NCI-H524 treated with DMSO at 0.1 percent for 48 hours (cell line): ENCODE results near the gene PTDSS2.
"Not testable (repeated sequence)": the region's sequence is repeated elsewhere in the genome, so short reads cannot be mapped to it uniquely, and the experiment has no call there.

ENCODE experiments used
- DNase-seq: peaks from one replicate; lab custom pipeline; 2025; lab: John Stamatoyannopoulos, UW

PTDSS2 gene

DNA sequence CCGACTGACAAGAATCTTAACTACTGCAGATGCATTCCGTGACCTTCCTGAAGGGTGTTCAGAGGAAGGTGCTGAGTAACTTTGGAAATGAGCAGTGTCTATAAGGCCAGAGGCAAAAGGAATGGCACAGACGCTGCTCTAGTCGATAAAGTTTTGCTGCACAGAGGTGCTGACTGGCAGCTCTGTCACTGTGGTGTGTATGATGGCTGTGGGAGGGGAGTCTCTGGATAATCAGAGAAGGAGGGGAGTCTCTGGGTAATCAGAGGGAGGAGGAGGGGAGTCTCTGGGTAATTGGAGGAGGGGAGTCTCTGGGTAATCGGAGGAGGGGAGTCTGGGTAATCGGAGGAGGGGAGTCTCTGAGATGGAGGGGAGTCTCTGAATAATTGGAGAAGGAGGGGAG lies 18.4 kb downstream of the PTDSS2 start:
- DNase-seq: no peak

DNA sequence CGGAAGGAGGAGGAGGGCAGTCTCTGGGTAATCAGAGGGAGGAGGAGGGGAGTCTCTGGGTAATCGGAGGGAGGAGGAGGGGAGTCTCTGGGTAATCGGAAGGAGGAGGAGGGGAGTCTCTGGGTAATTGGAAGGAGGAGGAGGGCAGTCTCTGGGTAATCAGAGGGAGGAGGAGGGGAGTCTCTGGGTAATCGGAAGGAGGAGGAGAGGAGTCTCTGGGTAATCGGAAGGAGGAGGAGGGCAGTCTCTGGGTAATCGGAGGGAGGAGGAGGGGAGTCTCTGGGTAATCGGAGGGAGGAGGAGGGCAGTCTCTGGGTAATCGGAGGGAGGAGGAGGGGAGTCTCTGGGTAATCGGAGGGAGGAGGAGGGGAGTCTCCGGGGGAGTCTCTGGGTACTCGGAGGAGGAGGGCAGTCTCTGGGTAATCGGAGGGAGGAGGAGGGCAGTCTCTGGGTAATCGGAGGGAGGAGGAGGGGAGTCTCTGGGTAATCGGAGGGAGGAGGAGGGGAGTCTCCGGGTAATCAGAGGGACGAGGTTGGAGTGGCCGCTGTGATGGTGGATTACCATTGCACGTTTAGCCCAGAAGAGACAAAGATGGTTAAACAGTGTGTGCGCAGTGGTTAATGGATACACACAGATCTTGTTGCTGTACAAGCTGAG lies 19.1 kb downstream of the PTDSS2 start:
- DNase-seq: not testable (repeated sequence)

DNA sequence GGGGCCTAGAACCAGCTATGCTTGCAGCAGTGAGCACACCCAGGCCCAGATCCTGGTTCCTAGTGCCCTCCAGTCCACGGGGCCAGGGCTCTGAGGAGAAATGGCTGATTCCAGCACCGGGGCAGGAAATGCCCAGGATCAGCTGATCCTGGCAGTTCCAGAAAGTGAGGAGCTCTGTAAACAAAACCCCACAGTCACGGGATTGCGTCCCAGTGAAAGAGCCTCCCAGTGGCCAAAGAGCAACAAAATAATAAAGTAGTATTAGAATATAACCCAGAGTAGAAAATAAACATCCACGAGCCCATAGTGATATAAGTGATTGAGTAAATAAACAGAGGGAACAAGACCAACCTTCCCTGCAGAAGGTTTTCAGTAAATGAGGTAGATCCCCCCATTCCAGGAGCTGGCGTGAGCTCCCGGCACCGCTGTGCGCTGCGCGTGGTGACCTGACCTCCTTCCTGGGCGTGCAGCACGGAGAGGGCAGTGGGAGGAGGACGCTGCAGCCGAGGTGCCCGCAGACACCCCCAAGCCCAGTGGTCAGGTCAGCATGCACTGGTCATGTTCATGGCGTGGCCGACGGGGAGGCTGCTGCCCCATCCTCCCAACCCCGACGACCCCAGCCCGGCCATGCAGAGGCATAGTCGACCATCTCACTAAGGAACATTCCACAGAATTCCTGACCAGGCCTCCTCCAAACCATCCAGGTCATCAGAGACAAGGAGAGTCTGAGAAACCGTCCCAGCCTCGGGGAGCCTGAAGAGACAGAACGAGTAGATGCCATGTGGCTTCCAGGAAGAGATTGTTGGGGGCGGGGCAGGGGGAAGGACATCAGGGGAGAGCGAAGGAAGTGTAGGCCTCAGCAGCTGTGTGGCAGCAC lies 19.8 kb downstream of the PTDSS2 start:
- DNase-seq: no peak

DNA sequence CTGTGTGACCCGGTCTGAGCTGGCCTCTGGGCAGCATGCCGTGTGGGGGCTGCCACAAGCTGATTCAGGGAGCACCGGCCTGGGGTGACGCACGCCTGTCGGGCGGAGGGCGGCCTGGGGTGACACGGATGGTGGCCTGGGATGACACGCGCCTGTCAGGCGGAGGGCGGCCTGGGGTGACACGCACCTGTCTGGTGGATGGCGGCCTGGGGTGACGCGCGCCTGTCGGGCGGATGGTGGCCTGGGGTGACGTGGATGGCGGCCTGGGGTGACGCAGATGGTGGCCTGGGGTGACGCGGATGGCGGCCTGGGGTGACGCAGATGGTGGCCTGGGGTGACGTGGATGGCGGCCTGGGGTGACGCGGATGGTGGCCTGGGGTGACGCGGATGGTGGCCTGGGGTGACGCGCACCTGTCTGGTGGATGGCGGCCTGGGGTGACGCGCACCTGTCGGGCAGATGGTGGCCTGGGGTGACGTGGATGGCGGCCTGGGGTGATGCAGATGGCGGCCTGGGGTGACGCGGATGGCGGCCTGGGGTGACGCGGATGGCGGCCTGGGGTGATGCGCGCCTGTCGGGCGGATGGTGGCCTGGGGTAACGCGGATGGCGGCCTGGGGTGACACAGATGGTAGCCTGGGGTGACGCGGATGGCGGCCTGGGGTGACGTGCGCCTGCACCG lies 21.5 kb downstream of the PTDSS2 start:
- no peak for DNase-seq

DNA sequence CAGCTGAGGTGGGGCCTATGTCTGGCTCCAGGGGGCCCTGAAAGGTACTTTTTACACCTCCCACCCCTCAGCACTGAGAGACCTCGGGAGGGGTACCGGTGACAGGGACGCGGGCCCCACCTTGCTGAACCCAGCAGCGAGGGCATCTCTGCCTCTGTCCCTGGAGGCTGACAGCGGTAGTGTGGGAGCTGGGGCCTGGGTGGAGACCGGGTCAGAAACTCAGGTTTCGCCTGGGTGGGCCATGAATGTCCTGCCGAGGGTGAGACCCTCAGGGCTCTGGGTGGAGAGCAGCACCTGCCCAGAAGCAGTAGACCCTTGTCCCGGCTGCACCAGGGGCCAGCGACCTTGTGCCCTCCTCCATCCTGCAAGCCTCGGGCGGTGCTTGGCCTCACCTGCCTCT lies 22.2 kb downstream of the PTDSS2 start:
- DNase-seq: no peak

DNA sequence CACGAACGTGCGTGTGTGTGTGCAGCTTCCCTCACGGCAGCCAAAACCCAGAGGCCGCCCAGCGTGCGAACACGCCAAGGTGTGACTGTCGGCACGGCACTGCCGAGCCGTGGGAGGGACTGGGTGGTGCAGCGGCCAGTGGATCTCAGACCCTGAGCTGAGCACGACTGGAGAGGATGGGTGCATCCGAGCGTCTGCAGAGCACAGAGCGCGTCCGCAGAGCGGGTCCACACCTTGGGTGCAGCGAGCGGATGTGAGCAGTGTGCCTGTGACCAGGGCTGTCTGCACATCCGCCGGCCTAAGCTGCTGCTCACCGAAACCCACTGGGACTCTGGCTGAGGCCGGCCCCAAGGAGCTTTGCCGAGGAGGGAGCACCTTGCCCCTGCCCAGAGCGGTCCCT lies 22.7 kb downstream of the PTDSS2 start:
- DNase-seq: no peak

DNA sequence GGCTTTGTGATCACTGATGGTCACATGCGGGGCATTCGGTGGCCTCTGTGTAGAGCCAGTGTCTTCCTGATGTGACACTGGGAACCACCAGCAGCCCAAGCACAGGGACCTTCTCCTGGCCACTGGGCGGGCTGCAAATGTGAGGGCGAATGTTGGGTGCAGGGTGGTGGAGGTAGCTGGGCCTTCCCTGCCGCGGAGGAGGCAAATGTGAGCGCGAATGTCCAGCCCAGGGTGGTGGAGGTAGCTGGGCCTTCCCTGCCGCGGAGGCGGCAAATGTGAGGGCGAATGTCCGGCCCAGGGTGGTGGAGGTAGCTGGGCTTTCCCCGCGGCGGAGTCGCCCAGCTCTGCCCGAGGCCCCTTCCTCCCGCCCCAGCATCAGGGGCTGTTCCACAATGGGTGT lies 23.3 kb downstream of the PTDSS2 start:
- no peak for DNase-seq

DNA sequence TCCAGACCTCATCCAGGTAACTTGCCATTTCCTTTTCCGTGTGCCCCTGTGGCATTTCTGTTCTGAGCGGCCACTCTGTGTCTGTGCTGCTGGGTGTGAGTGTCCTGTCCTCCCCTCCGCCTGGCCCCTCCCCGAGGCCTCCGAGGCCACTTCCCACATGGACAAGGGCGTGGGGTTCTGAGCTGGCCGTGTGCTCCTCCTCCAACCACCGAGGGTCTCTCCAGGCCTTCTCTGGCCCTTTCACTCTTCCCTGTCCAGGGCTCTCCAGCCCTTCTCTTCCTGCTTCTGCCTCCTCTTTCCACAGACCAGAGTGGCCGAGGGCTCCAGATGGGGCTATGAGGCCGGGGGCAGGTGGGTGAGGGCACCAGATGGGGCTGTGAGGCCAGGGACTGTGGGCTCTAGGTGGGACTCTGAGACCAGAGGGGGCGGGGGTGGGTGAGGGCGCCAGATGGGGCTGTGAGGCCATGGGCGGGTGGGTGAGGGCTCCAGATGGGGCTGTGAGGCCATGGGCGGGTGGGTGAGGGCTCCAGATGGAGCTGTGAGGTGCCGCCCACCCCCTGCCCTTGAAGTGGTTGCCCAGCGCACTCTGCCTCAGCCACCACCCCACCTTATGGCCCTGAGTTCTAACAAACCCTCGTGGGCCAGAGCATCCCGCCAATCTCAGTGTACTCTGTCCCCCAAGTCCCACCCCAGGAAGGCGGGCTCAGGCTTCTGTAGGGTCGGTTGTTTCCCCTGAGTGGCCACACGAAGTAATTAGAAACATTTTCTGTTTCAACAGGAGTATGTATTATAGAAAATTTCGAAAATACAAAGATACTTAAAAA lies 24.1 kb downstream of the PTDSS2 start:
- DNase-seq: peak; percentile 89

DNA sequence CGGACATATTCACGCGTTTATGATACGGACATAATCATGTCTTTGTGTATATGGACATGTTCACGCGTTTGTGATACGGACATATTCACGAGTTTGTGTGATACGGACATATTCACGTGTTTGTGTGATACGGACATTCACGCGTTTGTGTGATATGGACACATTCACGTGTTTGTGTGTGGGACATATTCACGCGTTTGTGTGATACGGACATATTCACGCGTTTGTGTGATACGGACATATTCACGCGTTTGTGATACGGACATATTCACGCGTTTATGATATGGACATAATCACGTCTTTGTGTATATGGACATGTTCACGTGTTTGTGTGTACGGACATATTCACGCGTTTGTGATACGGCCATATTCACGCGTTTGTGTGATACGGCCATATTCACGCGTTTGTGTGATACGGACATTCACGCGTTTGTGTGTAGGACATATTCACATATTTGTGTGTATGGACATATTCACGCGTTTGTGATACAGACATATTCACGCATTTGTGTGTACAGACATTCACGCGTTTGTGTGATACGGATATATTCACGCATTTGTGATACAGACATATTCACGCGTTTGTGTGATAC lies 24.9 kb downstream of the PTDSS2 start:
- DNase-seq: no peak

DNA sequence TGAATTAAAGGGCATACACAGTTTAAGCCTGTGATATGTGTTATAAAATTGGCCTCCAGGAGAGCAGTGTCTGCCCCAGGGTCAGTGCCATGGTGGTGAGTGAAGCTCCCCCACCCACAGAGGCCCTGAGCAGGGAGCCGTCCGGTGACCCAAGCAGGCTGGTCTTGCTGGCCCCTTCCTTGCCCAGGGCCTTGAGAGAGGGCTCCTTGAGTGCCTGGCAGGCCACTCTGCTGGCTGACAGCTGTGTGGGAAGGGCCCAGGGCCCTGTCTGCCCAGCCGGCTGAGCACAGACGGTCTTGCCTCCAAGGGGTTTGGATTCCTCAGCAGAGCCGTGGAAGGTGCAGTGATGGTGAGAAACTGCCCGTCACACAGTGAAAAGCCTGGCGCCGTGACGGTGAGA lies 25.9 kb downstream of the PTDSS2 start:
- DNase-seq: no peak

DNA sequence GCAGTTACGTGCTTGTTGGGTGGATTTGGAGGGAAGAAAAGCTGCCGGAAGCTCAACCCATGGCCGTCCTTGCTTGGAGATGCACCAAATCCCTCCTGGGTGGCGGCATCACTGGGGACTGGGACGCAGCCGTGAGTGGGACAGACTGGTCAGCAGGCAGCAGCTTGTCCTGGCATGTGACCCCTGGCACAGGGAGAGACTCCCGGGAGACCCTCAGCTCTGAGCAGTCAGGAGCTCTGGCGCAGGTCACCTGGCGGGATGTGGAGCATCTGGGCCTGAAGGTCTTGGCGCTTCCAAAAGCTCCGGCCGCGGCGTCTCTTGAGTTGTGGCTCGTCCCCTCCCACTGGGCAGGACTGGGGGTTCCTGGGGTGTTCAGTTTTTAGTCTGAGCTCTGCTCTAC lies 26.3 kb downstream of the PTDSS2 start:
- no peak for DNase-seq

DNA sequence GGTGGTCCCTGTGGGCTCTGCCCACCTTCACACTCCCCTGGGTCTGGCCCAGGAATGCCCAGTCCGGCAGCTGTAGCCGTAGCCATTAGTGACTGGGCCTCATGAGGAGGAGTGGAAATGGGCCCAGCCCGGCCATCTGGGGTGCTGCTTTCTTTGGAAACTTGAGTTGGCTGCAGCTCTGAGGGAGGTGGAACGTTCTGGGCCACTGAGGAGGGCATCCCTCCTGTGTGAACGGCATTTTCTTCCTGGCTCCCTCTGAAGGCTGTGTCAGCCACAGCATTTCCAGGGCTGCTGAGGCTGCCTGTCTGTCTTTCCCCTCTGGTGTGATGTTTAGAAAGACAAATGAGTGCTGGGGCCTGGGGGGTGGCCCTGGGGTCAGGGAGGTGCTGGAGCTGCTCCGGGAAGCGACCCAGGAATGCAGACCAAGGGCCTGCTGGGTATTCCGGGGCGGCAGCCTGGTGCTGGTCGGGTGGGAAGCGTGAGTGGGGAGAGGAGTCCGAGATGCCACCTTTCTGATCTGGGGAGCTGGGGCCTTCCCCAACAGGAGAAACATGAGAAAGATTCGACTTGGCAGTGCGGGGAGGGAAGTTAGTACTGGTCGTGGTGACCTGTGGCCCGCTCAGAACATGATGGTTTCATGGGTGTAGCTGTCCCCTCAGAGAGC lies 27.1 kb downstream of the PTDSS2 start:
- no peak for DNase-seq

DNA sequence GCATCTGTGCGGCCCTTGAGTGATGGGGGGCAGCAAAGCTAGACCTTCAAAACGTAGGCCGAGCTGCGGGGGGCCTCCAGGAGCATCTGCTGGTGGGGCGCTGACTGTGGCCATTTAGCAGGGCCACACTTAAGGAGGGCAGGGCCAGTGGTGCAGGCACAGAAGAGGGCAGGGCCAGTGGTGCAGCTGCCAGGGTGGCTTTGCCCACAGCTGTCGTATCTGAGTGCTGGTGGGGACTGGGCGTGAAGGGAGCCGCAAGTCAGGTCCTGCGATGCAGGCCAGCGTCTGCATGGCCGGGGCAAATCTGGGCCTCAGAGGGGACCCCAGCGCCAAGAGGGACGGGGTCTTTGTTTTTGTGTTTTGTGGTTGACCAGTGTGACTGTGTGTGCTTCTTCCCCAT lies 29.2 kb downstream of the PTDSS2 start:
- no peak for DNase-seq

DNA sequence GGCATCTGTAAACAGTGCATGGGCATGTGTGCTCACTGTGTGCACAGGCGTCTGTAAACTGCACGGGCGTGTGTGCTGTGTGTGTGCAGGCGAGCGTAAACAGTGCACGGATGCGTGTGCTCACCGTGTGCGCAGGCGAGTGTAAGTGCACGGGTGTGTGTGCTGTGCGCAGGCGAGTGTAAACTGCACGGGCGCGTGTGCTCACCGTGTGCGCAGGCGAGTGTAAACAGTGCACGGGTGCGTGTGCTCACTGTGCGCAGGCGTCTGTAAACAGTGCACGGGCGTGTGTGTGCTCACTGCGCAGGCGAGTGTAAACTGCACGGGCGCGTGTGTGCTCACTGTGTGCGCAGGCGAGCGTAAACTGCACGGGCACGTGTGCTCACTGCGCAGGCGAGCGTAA lies 34.5 kb downstream of the PTDSS2 start:
- DNase-seq: no peak

DNA sequence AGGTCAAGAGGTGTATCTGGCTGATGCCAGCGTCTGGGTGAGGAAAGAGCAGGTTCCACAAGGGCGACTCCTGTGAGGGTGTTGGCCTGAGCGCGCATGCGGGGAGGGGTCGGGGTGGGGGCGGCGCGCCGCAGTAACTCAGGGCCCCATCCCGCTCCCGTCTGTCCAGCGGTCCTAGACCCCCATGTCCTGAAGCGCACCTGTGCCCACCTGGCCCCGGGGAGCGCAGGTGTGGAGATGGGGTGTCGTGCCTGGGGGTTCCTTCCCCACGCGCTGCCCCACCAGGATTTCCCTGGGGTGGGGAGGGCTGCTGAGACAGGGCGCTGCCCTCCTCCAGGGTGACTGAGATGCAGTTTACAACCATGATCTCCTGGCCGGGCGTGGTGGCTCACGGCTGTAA lies 36.1 kb downstream of the PTDSS2 start:
- no peak for DNase-seq

DNA sequence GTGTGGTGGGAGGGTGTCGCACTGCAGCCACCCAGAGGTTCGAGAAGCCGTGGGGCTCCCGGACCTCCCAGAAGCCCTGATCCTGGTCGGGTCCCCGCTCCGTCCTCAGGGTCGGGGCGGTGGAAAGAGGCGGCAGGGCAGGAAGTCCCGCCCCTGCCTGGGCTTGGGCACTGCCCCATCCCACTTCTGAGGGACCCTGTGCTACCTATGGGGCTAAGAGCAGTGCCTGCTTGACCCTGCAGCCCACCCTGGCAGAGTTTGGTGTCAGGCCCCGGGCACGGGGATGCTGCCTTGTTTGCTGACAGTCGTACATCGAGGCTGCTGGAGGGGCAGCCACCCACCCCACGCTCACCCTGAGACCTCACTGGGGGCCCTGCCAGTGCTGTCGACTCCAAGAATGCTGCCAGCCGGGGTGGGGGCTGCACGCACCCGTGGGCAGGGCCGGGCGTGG lies 37.5 kb downstream of the PTDSS2 start:
- no peak for DNase-seq

DNA sequence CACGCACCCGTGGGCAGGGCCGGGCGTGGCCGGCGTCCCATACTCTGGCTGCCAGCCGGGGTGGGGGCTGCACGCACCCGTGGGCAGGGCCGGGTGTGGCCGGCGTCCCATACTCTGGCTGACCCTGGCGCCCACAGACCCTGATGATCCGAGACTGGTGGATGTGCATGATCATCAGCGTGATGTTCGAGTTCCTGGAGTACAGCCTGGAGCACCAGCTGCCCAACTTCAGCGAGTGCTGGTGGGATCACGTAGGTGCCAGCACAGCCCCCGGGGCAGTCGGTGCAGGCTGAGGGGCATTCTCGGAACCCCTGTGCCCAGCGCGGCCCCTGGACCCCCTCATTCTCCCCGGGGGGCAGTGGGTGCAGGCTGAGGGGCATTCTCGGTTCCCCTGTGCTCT lies 38.0 kb downstream of the PTDSS2 start:
- no peak for DNase-seq

DNA sequence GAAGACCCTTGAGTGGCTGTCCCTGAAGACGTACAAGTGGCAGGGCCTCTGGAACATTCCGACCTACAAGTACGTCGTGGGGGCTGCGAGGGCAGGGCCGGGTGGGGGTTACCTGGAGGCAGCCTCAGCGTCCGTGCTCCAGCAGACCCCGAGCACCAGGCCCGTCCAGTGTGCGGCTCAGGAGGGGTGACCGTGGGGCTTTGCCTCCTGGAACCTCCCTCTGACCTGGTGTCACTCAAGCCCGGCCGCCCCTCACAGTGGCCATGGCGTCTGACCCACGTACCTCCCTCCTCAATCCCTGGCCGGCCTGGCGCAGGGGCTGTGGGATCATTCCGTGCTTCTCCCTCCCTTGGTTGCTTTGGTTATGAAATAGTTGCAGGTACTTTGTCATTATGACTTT lies 38.5 kb downstream of the PTDSS2 start:
- DNase-seq: no peak

DNA sequence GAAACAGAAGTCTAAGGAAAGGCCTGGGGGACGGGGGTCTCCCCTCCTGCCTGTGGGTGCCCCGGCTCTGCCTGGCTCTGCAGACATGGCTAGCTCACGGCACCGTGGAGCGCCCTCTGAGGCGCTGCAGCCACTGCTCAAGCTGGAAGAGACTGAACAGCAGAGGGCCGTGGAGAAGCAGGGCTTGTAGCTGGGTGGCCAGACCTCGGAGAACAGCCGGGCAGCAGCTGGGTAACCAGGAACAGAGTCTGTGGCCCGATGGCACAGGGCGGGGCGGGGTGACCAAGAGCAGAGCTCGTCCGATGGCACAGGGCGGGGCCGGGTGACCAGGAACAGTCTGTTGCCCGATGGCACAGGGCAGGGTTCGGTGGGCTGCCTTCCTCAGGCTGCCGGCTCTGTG lies 38.9 kb downstream of the PTDSS2 start:
- DNase-seq: no peak

DNA sequence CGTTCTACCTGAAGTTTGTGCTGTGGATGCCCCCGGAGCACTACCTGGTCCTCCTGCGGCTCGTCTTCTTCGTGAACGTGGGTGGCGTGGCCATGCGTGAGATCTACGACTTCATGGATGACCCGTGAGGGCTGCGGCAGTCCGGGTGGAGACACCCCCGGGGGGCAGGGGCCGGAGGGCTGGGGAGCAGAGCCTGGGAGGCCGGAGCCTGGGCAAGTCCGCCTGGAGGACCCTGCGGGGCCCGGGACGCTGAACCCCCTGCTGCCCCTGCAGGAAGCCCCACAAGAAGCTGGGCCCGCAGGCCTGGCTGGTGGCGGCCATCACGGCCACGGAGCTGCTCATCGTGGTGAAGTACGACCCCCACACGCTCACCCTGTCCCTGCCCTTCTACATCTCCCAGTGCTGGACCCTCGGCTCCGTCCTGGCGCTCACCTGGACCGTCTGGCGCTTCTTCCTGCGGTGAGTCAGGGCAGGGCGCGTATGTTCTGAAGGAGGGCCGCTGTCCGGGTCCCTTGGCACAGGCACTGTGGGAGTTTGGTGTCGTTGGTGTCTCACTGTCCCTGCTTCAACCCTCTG lies 39.6 kb downstream of the PTDSS2 start:
- DNase-seq: no peak
